Fibroblast of lung (primary cell): ENCODE results near the gene SETBP1.

Experiments
- EZH2 ChIP-seq: IDR thresholded peaks from 2 replicates; pipeline ENCODE4 v1.5.1; 2012; ENCODE audit warnings: low read length, control low read depth, mild to moderate bottlenecking; ENCODE audit errors: missing control alignments
- TF ChIP-seq, protein P1 (sequence below), 2 donors: IDR thresholded peaks in 1 of 2; conservative IDR thresholded peaks in 1 of 2; 1 replicate in 1 of 2; 2 replicates in 1 of 2; pipeline ENCODE4 v1.5.1; 2011 to 2012; ENCODE audit warnings: low read length in 2 of 2, control low read depth in 1 of 2, inconsistent platforms in 1 of 2, low read depth in 1 of 2, mild to moderate bottlenecking in 1 of 2

DNA sequence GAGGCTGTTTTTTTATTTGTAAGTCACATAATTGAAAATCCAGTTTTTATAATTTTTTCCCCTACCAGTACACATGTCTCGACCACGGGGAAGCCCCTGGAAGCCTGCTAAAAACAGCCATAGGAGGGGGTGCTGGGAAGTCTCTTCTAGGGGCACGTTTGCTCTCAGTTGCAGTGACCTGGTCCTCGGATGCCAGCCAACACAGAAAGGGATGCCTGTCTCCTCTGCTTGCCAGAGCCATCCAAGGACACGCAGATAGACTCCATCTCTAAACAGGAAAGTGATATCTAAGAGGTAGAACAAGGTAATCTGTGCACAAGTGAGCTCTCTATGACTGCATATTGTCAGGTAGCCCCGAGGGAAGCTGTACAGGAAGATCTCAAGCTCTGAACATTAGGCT lies 255.8 kb downstream of the SETBP1 start:
- TF ChIP-seq, protein P1, sequence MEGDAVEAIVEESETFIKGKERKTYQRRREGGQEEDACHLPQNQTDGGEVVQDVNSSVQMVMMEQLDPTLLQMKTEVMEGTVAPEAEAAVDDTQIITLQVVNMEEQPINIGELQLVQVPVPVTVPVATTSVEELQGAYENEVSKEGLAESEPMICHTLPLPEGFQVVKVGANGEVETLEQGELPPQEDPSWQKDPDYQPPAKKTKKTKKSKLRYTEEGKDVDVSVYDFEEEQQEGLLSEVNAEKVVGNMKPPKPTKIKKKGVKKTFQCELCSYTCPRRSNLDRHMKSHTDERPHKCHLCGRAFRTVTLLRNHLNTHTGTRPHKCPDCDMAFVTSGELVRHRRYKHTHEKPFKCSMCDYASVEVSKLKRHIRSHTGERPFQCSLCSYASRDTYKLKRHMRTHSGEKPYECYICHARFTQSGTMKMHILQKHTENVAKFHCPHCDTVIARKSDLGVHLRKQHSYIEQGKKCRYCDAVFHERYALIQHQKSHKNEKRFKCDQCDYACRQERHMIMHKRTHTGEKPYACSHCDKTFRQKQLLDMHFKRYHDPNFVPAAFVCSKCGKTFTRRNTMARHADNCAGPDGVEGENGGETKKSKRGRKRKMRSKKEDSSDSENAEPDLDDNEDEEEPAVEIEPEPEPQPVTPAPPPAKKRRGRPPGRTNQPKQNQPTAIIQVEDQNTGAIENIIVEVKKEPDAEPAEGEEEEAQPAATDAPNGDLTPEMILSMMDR (conservative IDR thresholded peaks at IDR 0.05 in 1 of 2, IDR thresholded peaks at IDR 0.05 in 1 of 2; ENCODE audit: low read depth in 1 of 2, low read length in 2 of 2), result no peak
- TF ChIP-seq EZH2, result no peak
